GM12878 (cell line): ENCODE data around the gene SLC2A4. TPM values are rescaled to one million over a fixed set of nuclear protein-coding genes. Genes with fewer than 3 reads are reported as not detected.

Source experiments
- ATAC-seq: fragments of 200-7000 bp; cut with Tn5 transposase; 3 replicates; pipeline ENCODE4 v1.9.1; 2020; ENCODE audit warnings: mild to moderate bottlenecking, moderate library complexity
- BruUV-seq: library from RNA; stranded (reverse); fragments of 400-500 nt; replicated peaks from 2 replicates; lab custom pipeline; 2021; lab: Mats Ljungman, UMichigan
- CTCF ChIA-PET: fragments of 300-600 bp; sonication (Branson Sonifier 250); formaldehyde crosslinking; extraction: SDS; loops from one replicate; lab custom pipeline; 2021; ENCODE audit warnings: inconsistent platforms; lab: Yijun Ruan, JAX
- POLR2A ChIA-PET: fragments of 350-600 bp; formaldehyde crosslinking; extraction: SDS; loops from one replicate; lab custom pipeline; 2021; ENCODE audit warnings: inconsistent platforms; lab: Charles Lee
- RAD21 ChIA-PET: fragments of 300-600 bp; sonication (Branson Sonifier 250); formaldehyde crosslinking; loops from one replicate; lab custom pipeline; 2023; ENCODE audit warnings: antibody characterized with exemption; ENCODE audit not compliant: unreplicated experiment; lab: Charles Lee
- SMC1A ChIA-PET: fragments of 300-600 bp; sonication (Branson Sonifier 250); formaldehyde crosslinking; loops from one replicate; lab custom pipeline; 2023; ENCODE audit not compliant: unreplicated experiment, uncharacterized antibody; lab: Charles Lee
- DNase-seq: peaks from one replicate; pipeline ENCODE4 v3.0.0-alpha.2; 2011; ENCODE audit warnings: low read depth, low spot score
- FAIRE-seq: peaks from 3 replicates; lab custom pipeline; 2011; peaks lifted over from hg19 to GRCh38; lab: Jason Lieb, UNC
- H2AFZ ChIP-seq: 2 replicates; pipeline ENCODE4 v1.6.0; 2011; ENCODE audit warnings: low read depth, low read length, control low read depth; ENCODE audit not compliant: control insufficient read depth
- H3K27ac ChIP-seq: 2 replicates; pipeline ENCODE4 v1.5.1; 2011; ENCODE audit warnings: control low read depth; ENCODE audit not compliant: control insufficient read depth, insufficient read depth
- H3K27me3 ChIP-seq, 2 experiments: replicated peaks in 1 of 2; 2 replicates each; pipeline versions ENCODE4 v1.6.0 to v1.6.1; 2011; ENCODE audit warnings: low read length in 1 of 2; ENCODE audit not compliant: control insufficient read depth in 2 of 2, insufficient read depth in 2 of 2
- H3K36me3 ChIP-seq, 2 experiments: 2 replicates each; pipeline ENCODE4 v1.5.1; 2011; ENCODE audit warnings: low read length in 1 of 2; ENCODE audit not compliant: control insufficient read depth in 2 of 2, insufficient read depth in 2 of 2
- H3K4me1 ChIP-seq: 2 replicates; pipeline ENCODE4 v1.6.1; 2011; ENCODE audit warnings: mild to moderate bottlenecking, low read length, moderate library complexity, mixed read lengths; ENCODE audit not compliant: control insufficient read depth, insufficient read depth
- H3K4me2 ChIP-seq: 2 replicates; pipeline ENCODE4 v1.6.0; 2011; ENCODE audit warnings: control low read depth; ENCODE audit not compliant: control insufficient read depth, insufficient read depth
- H3K4me3 ChIP-seq: fragments of 200-600 bp; sonication (generic); 2 replicates; pipeline ENCODE4 v1.5.1; 2016
- H3K79me2 ChIP-seq: 2 replicates; pipeline ENCODE4 v1.6.0; 2011; ENCODE audit warnings: low read length; ENCODE audit not compliant: control insufficient read depth, insufficient read depth
- H3K9ac ChIP-seq: 2 replicates; pipeline ENCODE4 v1.8.0; 2011; ENCODE audit warnings: low read length, control low read depth, mixed read lengths; ENCODE audit not compliant: control insufficient read depth, insufficient read depth
- H3K9me3 ChIP-seq: replicated peaks from 3 replicates; pipeline ENCODE4 v1.5.1; 2011; ENCODE audit warnings: mild to moderate bottlenecking, low read length; ENCODE audit not compliant: control insufficient read depth, insufficient read depth
- H4K20me1 ChIP-seq: 2 replicates; pipeline ENCODE4 v1.6.0; 2011; ENCODE audit not compliant: control insufficient read depth, insufficient read depth
- BRCA1 ChIP-seq: IDR thresholded peaks from 2 replicates; pipeline ENCODE4 v1.6.1; 2011; ENCODE audit warnings: low read depth, low read length, improper control_type of control experiment
- DPF2 ChIP-seq: fragments of 450-650 bp; IDR thresholded peaks from 2 replicates; pipeline ENCODE4 v1.6.1; 2017; ENCODE audit warnings: mild to moderate bottlenecking
- E2F8 ChIP-seq: fragments of 450-650 bp; IDR thresholded peaks from 2 replicates; pipeline ENCODE4 v1.6.1; 2018; ENCODE audit warnings: mild to moderate bottlenecking, low read depth, moderate library complexity; ENCODE audit not compliant: partially characterized antibody
- EGR1 ChIP-seq, 2 experiments: IDR thresholded peaks; 1 replicate in 1 of 2; 2 replicates in 1 of 2; pipeline ENCODE4 v1.6.1; 2011 to 2012; ENCODE audit warnings: low read depth in 2 of 2, low read length in 2 of 2, borderline replicate concordance in 1 of 2, mild to moderate bottlenecking in 1 of 2, moderate library complexity in 1 of 2
- POLR2AphosphoS5 ChIP-seq: IDR thresholded peaks from 2 replicates; pipeline ENCODE4 v1.6.1; 2011; ENCODE audit warnings: mild to moderate bottlenecking, low read length, inconsistent platforms
- SUZ12 ChIP-seq: fragments of 200-600 bp; sonication (generic); IDR thresholded peaks from one replicate; pipeline ENCODE4 v1.6.1; 2018; ENCODE audit warnings: antibody characterized with exemption, mild to moderate bottlenecking; ENCODE audit not compliant: unreplicated experiment
- WGBS: methylation state at CpG from one replicate; pipeline ENCODE4 v1.1.6; 2016; ENCODE audit warnings: low lambda C conversion rate; ENCODE audit not compliant: insufficient replicate concordance, insufficient coverage; ENCODE audit errors: missing lambda C conversion rate; 5-methylcytosine and 5-hydroxymethylcytosine counted together
- in situ Hi-C: fragments of 300-500 bp; cut with MboI; formaldehyde crosslinking; loops from 9 replicates; pipeline ENCODE4 v1.14.3; 2018; ENCODE audit warnings: mixed read lengths
- intact Hi-C: fragments of 100-400 bp; cut with micrococcal nuclease; formaldehyde crosslinking; loops from one replicate; pipeline ENCODE4 v1.14.2; 2022; ENCODE audit not compliant: unreplicated experiment
- polyA plus RNA-seq, 11 experiments: library from polyadenylated mRNA; depleted of rRNA in 4 of 11; unstranded in 6 of 11; stranded (reverse) in 5 of 11; fragments of >200 nt; fragmentation: Nextera tagmentation in 4 of 11; fragmentation: Illumina TruSeq in 1 of 11; extraction: Ambion mirVana in 4 of 11; extraction: Trizol in 1 of 11; gene quantifications; 1 replicate in 1 of 11; 2 replicates in 10 of 11; pipeline versions ENCODE4 v1.2.1 to v1.2.3, GENCODE V29; 2011 to 2016; ENCODE audit warnings: inconsistent platforms in 2 of 11, missing spikeins in 2 of 11, low read depth in 1 of 11
- total RNA-seq, 4 experiments: library from RNA; depleted of rRNA in 3 of 4; stranded (reverse); fragments of >200 nt in 3 of 4; fragmentation: Illumina TruSeq in 1 of 4; extraction: Trizol in 1 of 4; gene quantifications; 2 replicates each; pipeline versions ENCODE4 v1.2.1 to v1.2.3, GENCODE V29; 2013 to 2021

SLC2A4 gene
- total and polyA plus RNA-seq, 10 of the 15 experiments (the other 5 are each of a cell fraction or from before 2014, with no cell fraction given), result 0.03 to 0.23 (median 0.04) TPM; not detected in 4

- TF ChIP-seq DPF2 (no peak), E2F8 (no peak), BRCA1 (no peak), SUZ12 (no peak)
These were observed 27.3 kb downstream of the SLC2A4 start (continued) for GRCh38 chr17:7308625-7309433.

GRCh38 chr17:7309628-7310027 is 28.1 kb downstream of the SLC2A4 start:
- no peaks in the 10 kb centered on the region for H3K27me3 ChIP-seq
- peaks cover 21% of the 10 kb centered on the region for H3K4me1 ChIP-seq
- H2AFZ ChIP-seq, result no peak overlapping the region
- H4K20me1 ChIP-seq, result peaks cover 21% of the 10 kb centered on the region
- ChIA-PET RAD21 (interaction anchor here (1.3 to 1.5 kb wide), 2 partner anchors 27 to 90 kb away, joined by 4 to 5 read pairs; partner anchors contain the start of genes ACADVL, ACAP1 and DLG4), CTCF (interaction anchor here (1.2 to 2.1 kb wide), 3 partner anchors 20 to 41 kb away, joined by 3 to 6 read pairs (median 5); partner anchors contain the start of genes ACAP1 and NEURL4), SMC1A (interaction anchor here (0.7 to 1.2 kb wide), 2 partner anchors 20 to 41 kb away, joined by 3 read pairs; no protein-coding TSS in a partner anchor), POLR2A (interaction anchor here (0.6 to 2.6 kb wide), 6 partner anchors 20 to 174 kb away, joined by 3 to 13 read pairs (median 6); partner anchors contain the start of genes ACAP1 and DVL2)
- peaks cover 23 to 35% of the 10 kb centered on the region in 2 experiments for H3K36me3 ChIP-seq
- FAIRE-seq, result no peak
- no TSS peak for BruUV-seq
- peak overlapping the region; percentile 99 for H3K4me3 ChIP-seq
- H3K9ac ChIP-seq, result peak overlapping the region; percentile 100; the same call in 1 of the 2 replicates
- ATAC-seq, result no peak
- in situ Hi-C loops, result no loop called here
- H3K79me2 ChIP-seq, result peaks cover 54% of the 10 kb centered on the region
- no peak for DNase-seq
- H3K27ac ChIP-seq, result peak overlapping the region; percentile 99
- intact Hi-C loops, result loop anchor here (5.0 to 10.0 kb wide), 2 partner anchors 67 to 375 kb away; partner anchors contain the start of genes GABARAP, TP53 and WRAP53
- peak; percentile 74 for TF ChIP-seq POLR2AphosphoS5
- TF ChIP-seq EGR1 (IDR thresholded peaks at IDR 0.05; ENCODE audit: borderline replicate concordance in 1 of 2, low read depth in 2 of 2, low read length in 2 of 2), result no peak
- WGBS, result 68% methylated on average over 12 of the region's 12 CpGs
- no peaks in the 10 kb centered on the region for H3K9me3 ChIP-seq
- H3K4me2 ChIP-seq, result peak overlapping the region; percentile 93
